ENCODE results near the gene COL5A1. TPM values are rescaled to one million over a fixed set of nuclear protein-coding genes. Genes with fewer than 3 reads are reported as not detected.

The COL5A1 gene
- total RNA-seq, 1 experiment from 2014 or later: not detected

- CTCF ChIA-PET: interaction anchor here (0.5 kb wide), 1 partner anchor 718 kb away, joined by 3 read pairs; no protein-coding TSS in a partner anchor
- no peaks in the 10 kb centered on the region for H3K4me1 Mint-ChIP-seq (ENCODE audit: insufficient read depth, unreplicated experiment)
- no peaks in the 10 kb centered on the region for H3K36me3 Mint-ChIP-seq (ENCODE audit: insufficient read depth, unreplicated experiment)
- peaks cover 12% of the 10 kb centered on the region for H3K27me3 Mint-ChIP-seq (ENCODE audit: insufficient read depth, unreplicated experiment)
- no peaks in the 10 kb centered on the region for H3K9me3 Mint-ChIP-seq (ENCODE audit: unreplicated experiment)
- BruUV-seq (replicated peaks): no TSS peak
- TF ChIP-seq, protein P1, sequence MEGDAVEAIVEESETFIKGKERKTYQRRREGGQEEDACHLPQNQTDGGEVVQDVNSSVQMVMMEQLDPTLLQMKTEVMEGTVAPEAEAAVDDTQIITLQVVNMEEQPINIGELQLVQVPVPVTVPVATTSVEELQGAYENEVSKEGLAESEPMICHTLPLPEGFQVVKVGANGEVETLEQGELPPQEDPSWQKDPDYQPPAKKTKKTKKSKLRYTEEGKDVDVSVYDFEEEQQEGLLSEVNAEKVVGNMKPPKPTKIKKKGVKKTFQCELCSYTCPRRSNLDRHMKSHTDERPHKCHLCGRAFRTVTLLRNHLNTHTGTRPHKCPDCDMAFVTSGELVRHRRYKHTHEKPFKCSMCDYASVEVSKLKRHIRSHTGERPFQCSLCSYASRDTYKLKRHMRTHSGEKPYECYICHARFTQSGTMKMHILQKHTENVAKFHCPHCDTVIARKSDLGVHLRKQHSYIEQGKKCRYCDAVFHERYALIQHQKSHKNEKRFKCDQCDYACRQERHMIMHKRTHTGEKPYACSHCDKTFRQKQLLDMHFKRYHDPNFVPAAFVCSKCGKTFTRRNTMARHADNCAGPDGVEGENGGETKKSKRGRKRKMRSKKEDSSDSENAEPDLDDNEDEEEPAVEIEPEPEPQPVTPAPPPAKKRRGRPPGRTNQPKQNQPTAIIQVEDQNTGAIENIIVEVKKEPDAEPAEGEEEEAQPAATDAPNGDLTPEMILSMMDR (IDR thresholded peaks at IDR 0.05; ENCODE audit: unreplicated experiment): no peak
- intact Hi-C loops (cut with micrococcal nuclease): no loop called here
- no peak overlapping the region for H3K4me3 Mint-ChIP-seq (ENCODE audit: unreplicated experiment)
- POLR2A ChIA-PET: no interaction called here
- H3K27ac Mint-ChIP-seq (ENCODE audit: low read depth, unreplicated experiment): no peak overlapping the region
- no peak for DNase-seq (ENCODE audit: unreplicated experiment)
These were observed 36.1 kb upstream of the COL5A1 start for GRCh38 chr9:134605351-134605965.

GRCh38 chr9:134605966-134606357, 35.6 kb upstream of the COL5A1 start:
- ChIA-PET CTCF (no interaction called here), POLR2A (no interaction called here)
- no peaks in the 10 kb centered on the region for H3K36me3 Mint-ChIP-seq (ENCODE audit: insufficient read depth, unreplicated experiment)
- TF ChIP-seq, protein P1 (IDR thresholded peaks at IDR 0.05; ENCODE audit: unreplicated experiment): no peak
- H3K4me1 Mint-ChIP-seq (ENCODE audit: insufficient read depth, unreplicated experiment): peaks cover 5% of the 10 kb centered on the region
- peaks cover 17% of the 10 kb centered on the region for H3K27me3 Mint-ChIP-seq (ENCODE audit: insufficient read depth, unreplicated experiment)
- H3K4me3 Mint-ChIP-seq (ENCODE audit: unreplicated experiment): no peak overlapping the region
- intact Hi-C loops (cut with micrococcal nuclease): no loop called here
- DNase-seq (ENCODE audit: unreplicated experiment): no peak
- BruUV-seq (replicated peaks): no TSS peak
- H3K9me3 Mint-ChIP-seq (ENCODE audit: unreplicated experiment): no peaks in the 10 kb centered on the region
- no peak overlapping the region for H3K27ac Mint-ChIP-seq (ENCODE audit: low read depth, unreplicated experiment)

DNA sequence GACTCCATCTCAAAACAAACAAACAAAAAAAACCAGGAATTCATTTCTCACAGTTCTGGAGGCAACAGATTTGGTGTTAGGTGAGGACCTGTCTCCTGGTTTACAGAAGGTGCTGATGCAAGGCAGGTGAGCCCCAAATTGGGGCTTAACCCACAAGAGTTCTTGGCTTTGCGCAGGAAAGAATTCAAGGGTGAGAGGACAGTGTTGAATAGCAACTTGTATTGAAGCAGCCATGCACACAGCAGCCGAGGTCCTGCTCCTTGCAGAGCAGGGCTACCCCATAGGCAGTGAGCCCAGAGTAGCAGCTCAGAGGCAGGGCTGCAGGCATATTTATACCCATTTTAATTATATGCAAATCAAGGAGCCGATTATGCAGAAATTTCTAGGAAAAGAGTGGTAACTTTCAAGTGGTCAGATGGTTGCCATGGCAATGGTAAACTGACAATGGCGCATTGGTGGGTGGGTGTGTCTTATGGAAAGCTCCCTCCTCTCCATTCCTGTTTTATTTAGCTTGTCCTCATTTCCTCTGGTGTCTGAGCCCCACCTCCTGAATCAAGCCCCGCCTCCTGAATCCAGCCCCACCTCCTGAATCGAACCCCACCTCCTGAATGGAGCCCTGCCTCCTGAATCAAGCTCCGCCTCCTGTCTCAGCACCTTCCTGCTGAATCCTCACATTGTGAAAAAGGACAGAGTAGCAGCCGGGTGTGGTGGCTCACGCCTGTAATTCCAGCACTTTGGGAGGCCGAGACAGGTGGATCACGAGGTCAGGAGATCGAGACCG, 34.5 kb upstream of the COL5A1 start:
- Mint-ChIP-seq H3K27me3 (ENCODE audit: insufficient read depth, unreplicated experiment) (peaks cover 19% of the 10 kb centered on the region), H3K27ac (ENCODE audit: low read depth, unreplicated experiment) (no peak overlapping the region), H3K4me3 (ENCODE audit: unreplicated experiment) (no peak overlapping the region), H3K36me3 (ENCODE audit: insufficient read depth, unreplicated experiment) (no peaks in the 10 kb centered on the region), H3K9me3 (ENCODE audit: unreplicated experiment) (peaks cover 5% of the 10 kb centered on the region), H3K4me1 (ENCODE audit: insufficient read depth, unreplicated experiment) (peaks cover 5% of the 10 kb centered on the region)
- POLR2A ChIA-PET: interaction anchor here (0.7 kb wide), 1 partner anchor 48 kb away, joined by 3 read pairs; no protein-coding TSS in a partner anchor
- TF ChIP-seq, protein P1 (IDR thresholded peaks at IDR 0.05; ENCODE audit: unreplicated experiment): no peak
- CTCF ChIA-PET: no interaction called here
- BruUV-seq (replicated peaks): no TSS peak
- intact Hi-C loops (cut with micrococcal nuclease): no loop called here
- DNase-seq (ENCODE audit: unreplicated experiment): no peak

- Mint-ChIP-seq H3K27me3 (ENCODE audit: insufficient read depth, unreplicated experiment) (peaks cover 19% of the 10 kb centered on the region), H3K9me3 (ENCODE audit: unreplicated experiment) (peaks cover 13% of the 10 kb centered on the region), H3K4me3 (ENCODE audit: unreplicated experiment) (no peak overlapping the region), H3K36me3 (ENCODE audit: insufficient read depth, unreplicated experiment) (peaks cover 4% of the 10 kb centered on the region), H3K4me1 (ENCODE audit: insufficient read depth, unreplicated experiment) (peaks cover 5% of the 10 kb centered on the region), H3K27ac (ENCODE audit: low read depth, unreplicated experiment) (no peak overlapping the region)
- DNase-seq (ENCODE audit: unreplicated experiment): no peak
- ChIA-PET POLR2A (no interaction called here), CTCF (no interaction called here)
- TF ChIP-seq, protein P1 (IDR thresholded peaks at IDR 0.05; ENCODE audit: unreplicated experiment): no peak
- intact Hi-C loops (cut with micrococcal nuclease): no loop called here
- BruUV-seq (replicated peaks): no TSS peak
These were observed 33.6 kb upstream of the COL5A1 start for GRCh38 chr9:134607971-134608370.

All from MCF 10A (cell line).